Liver (tissue), 3 donors: ENCODE data around the gene ARHGAP33.

ENCODE experiments used
- CTCF ChIP-seq: fragments of 150-350 bp; IDR thresholded peaks from 2 replicates; pipeline ENCODE4 v1.5.1; 2017; ENCODE audit warnings: improper control_type of control experiment, low read depth, low read length; ENCODE audit not compliant: missing input control
- FOXA1 ChIP-seq: IDR thresholded peaks from 2 replicates; pipeline ENCODE4 v1.6.1; 2016; ENCODE audit warnings: antibody characterized with exemption
- GABPA ChIP-seq, 2 donors: IDR thresholded peaks in 1 of 2; conservative IDR thresholded peaks in 1 of 2; 2 replicates each; pipeline ENCODE4 v1.6.1; 2016; ENCODE audit warnings: antibody characterized with exemption in 2 of 2, mild to moderate bottlenecking in 1 of 2, moderate library complexity in 1 of 2
- HNF4A ChIP-seq, 2 donors: conservative IDR thresholded peaks; 2 replicates each; pipeline ENCODE4 v1.6.1; 2016; ENCODE audit warnings: antibody characterized with exemption in 2 of 2, mild to moderate bottlenecking in 2 of 2
- HNF4G ChIP-seq: IDR thresholded peaks from 2 replicates; pipeline ENCODE4 v1.6.1; 2016; ENCODE audit warnings: antibody characterized with exemption
- NR2F2 ChIP-seq: IDR thresholded peaks from 2 replicates; pipeline ENCODE4 v1.6.1; 2016; ENCODE audit warnings: antibody characterized with exemption
- TAF1 ChIP-seq: conservative IDR thresholded peaks from 2 replicates; pipeline ENCODE4 v1.6.1; 2016; ENCODE audit warnings: antibody characterized with exemption, mild to moderate bottlenecking
- YY1 ChIP-seq: IDR thresholded peaks from 2 replicates; pipeline ENCODE4 v1.6.1; 2016; ENCODE audit warnings: antibody characterized with exemption, mild to moderate bottlenecking
- ZBTB33 ChIP-seq: IDR thresholded peaks from 2 replicates; pipeline ENCODE4 v1.6.1; 2016; ENCODE audit warnings: antibody characterized with exemption
- donor health status: healthy.
- donor health status: healthy.

GRCh38 chr19:35780058-35780457 is 4.7 kb downstream of the ARHGAP33 start:
- TF ChIP-seq CTCF (no peak), FOXA1 (no peak), HNF4G (no peak), HNF4A (conservative IDR thresholded peaks at IDR 0.05) (no peak), GABPA (IDR thresholded peaks at IDR 0.05 in 1 of 2, conservative IDR thresholded peaks at IDR 0.05 in 1 of 2) (no peak), YY1 (no peak), TAF1 (no peak), ZBTB33 (no peak), NR2F2 (no peak)
